Measurements from ENCODE around the gene CDON. TPM values are rescaled to one million over a fixed set of nuclear protein-coding genes. Genes with fewer than 3 reads are reported as not detected.

Gene CDON
- total RNA-seq, 1 experiment from 2014 or later, result 17.2 TPM

DNA sequence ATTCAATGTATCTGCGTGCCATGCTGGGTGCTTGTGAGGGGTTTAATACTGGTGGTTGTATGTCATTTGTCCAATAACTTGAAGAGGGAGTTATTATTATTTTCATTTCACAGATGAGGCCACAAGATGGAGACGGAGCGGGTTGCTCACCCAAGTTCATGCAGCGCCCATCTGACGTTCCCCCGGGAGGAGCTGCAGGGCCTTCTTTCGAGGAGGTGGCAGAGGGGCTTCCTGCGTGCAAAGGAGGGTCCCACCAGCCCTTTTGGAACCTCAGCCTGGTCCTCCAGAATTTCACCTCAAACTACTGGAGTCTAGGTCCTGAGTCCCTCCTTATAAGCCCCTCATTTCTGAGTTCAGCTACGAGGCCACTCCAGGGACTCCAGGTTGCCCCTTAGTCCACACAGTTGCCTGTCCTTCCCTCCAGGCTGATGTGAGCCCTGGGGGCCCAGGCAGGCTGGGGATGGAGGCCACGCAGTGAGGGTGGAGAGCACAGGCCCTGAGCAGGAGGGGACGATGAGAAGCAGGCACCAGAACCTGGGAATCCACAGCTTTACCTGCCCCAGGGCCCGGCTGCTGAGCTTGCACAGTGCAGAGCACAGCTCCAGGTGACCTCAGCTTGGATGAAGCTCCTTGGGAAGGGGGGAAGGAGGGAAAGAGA, 119.8 kb downstream of the CDON start:
- Histone ChIP-seq H4K91ac (ENCODE audit: insufficient read length, low read depth, low read length) (no peak overlapping the region), H2BK5ac (ENCODE audit: insufficient read length, low read length) (no peak overlapping the region), H3K56ac (ENCODE audit: insufficient read length, low read depth, low read length) (no peak overlapping the region), H3K9ac (ENCODE audit: extremely low read depth, insufficient read length, low read length) (no peak overlapping the region), H3K27me3 (ENCODE audit: insufficient read depth, low read length) (no peaks in the 10 kb centered on the region), H2BK20ac (ENCODE audit: low read depth, low read length, poor library complexity, severe bottlenecking) (no peak overlapping the region), H3K79me2 (ENCODE audit: insufficient read depth, low read length) (no peaks in the 10 kb centered on the region), H3K4me1 (ENCODE audit: insufficient read depth, low read length) (peaks cover 3% of the 10 kb centered on the region; the same call in 1 of the 2 replicates), H3K23ac (ENCODE audit: insufficient read length, low read depth, low read length) (no peak overlapping the region), H2BK120ac (ENCODE audit: low read depth, low read length, poor library complexity, severe bottlenecking) (no peak overlapping the region), H3K4ac (ENCODE audit: low read depth, low read length) (no peak overlapping the region), H4K20me1 (ENCODE audit: control insufficient read depth, insufficient read depth, insufficient read length) (no peaks in the 10 kb centered on the region), H3K23me2 (ENCODE audit: insufficient read length, low read depth, low read length, poor library complexity, severe bottlenecking) (no peaks in the 10 kb centered on the region), H4K8ac (replicated peaks; ENCODE audit: insufficient read length, low read depth, low read length) (no peak overlapping the region), H4K5ac (ENCODE audit: insufficient read length, low read depth, low read length) (no peak overlapping the region), H2AK5ac (ENCODE audit: insufficient read length, low read length) (no peak overlapping the region), H3K14ac (ENCODE audit: insufficient read depth, low read length) (no peak overlapping the region), H3T11ph (ENCODE audit: low read length) (no peak overlapping the region), H3K79me1 (ENCODE audit: insufficient read depth, low read depth, low read length, poor library complexity, severe bottlenecking) (no peaks in the 10 kb centered on the region), H3K27ac (ENCODE audit: insufficient read length, low read depth, low read length) (no peak overlapping the region), H2BK12ac (ENCODE audit: insufficient read length, low read depth, low read length) (no peak overlapping the region), H3K4me2 (ENCODE audit: insufficient read depth, insufficient read length, low read length) (no peak overlapping the region), H3K9me3 (ENCODE audit: control insufficient read depth, low read depth, low read length) (no peaks in the 10 kb centered on the region), H2BK15ac (ENCODE audit: low read depth, low read length) (no peak overlapping the region), H2AFZ (ENCODE audit: low read length) (no peak overlapping the region), H3K18ac (ENCODE audit: insufficient read length, low read depth, low read length) (no peak overlapping the region)
- peaks cover 19 to 27% of the 10 kb centered on the region in 2 experiments for H3K4me1 Mint-ChIP-seq
- no peaks in the 10 kb centered on the region for H3K27me3 Mint-ChIP-seq (ENCODE audit: low read depth)
- no CpG with 5 or more reads among the region's 12 CpGs for WGBS (ENCODE audit: extremely low coverage, insufficient read length, low lambda C conversion rate)
- no peaks in the 10 kb centered on the region; a peak in 1 of 7 replicates for H3K36me3 Mint-ChIP-seq (ENCODE audit: insufficient read depth in 1 of 3, low read depth in 3 of 3)
- no peaks in the 10 kb centered on the region for H3K9me3 Mint-ChIP-seq
- peak overlapping the region in 1 of 3 experiments; percentile 37; a peak in 2 of 7 replicates for H3K27ac Mint-ChIP-seq
- no peak overlapping the region for H3K4me3 Mint-ChIP-seq
- TF ChIP-seq, protein P1, sequence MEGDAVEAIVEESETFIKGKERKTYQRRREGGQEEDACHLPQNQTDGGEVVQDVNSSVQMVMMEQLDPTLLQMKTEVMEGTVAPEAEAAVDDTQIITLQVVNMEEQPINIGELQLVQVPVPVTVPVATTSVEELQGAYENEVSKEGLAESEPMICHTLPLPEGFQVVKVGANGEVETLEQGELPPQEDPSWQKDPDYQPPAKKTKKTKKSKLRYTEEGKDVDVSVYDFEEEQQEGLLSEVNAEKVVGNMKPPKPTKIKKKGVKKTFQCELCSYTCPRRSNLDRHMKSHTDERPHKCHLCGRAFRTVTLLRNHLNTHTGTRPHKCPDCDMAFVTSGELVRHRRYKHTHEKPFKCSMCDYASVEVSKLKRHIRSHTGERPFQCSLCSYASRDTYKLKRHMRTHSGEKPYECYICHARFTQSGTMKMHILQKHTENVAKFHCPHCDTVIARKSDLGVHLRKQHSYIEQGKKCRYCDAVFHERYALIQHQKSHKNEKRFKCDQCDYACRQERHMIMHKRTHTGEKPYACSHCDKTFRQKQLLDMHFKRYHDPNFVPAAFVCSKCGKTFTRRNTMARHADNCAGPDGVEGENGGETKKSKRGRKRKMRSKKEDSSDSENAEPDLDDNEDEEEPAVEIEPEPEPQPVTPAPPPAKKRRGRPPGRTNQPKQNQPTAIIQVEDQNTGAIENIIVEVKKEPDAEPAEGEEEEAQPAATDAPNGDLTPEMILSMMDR (conservative IDR thresholded peaks at IDR 0.05), result no peak
- no peak for DNase-seq

Measured in H9 (cell line).